ENCODE results near the gene FAM193B. TPM values are rescaled to one million over a fixed set of nuclear protein-coding genes. Genes with fewer than 3 reads are reported as not detected.

FAM193B gene
- total and polyA plus RNA-seq, 9 of the 15 experiments (the other 6 are each of a cell fraction or from before 2014, with no cell fraction given), result 4.4 to 76.4 (median 37.3) TPM

- TF ChIP-seq, protein P1, sequence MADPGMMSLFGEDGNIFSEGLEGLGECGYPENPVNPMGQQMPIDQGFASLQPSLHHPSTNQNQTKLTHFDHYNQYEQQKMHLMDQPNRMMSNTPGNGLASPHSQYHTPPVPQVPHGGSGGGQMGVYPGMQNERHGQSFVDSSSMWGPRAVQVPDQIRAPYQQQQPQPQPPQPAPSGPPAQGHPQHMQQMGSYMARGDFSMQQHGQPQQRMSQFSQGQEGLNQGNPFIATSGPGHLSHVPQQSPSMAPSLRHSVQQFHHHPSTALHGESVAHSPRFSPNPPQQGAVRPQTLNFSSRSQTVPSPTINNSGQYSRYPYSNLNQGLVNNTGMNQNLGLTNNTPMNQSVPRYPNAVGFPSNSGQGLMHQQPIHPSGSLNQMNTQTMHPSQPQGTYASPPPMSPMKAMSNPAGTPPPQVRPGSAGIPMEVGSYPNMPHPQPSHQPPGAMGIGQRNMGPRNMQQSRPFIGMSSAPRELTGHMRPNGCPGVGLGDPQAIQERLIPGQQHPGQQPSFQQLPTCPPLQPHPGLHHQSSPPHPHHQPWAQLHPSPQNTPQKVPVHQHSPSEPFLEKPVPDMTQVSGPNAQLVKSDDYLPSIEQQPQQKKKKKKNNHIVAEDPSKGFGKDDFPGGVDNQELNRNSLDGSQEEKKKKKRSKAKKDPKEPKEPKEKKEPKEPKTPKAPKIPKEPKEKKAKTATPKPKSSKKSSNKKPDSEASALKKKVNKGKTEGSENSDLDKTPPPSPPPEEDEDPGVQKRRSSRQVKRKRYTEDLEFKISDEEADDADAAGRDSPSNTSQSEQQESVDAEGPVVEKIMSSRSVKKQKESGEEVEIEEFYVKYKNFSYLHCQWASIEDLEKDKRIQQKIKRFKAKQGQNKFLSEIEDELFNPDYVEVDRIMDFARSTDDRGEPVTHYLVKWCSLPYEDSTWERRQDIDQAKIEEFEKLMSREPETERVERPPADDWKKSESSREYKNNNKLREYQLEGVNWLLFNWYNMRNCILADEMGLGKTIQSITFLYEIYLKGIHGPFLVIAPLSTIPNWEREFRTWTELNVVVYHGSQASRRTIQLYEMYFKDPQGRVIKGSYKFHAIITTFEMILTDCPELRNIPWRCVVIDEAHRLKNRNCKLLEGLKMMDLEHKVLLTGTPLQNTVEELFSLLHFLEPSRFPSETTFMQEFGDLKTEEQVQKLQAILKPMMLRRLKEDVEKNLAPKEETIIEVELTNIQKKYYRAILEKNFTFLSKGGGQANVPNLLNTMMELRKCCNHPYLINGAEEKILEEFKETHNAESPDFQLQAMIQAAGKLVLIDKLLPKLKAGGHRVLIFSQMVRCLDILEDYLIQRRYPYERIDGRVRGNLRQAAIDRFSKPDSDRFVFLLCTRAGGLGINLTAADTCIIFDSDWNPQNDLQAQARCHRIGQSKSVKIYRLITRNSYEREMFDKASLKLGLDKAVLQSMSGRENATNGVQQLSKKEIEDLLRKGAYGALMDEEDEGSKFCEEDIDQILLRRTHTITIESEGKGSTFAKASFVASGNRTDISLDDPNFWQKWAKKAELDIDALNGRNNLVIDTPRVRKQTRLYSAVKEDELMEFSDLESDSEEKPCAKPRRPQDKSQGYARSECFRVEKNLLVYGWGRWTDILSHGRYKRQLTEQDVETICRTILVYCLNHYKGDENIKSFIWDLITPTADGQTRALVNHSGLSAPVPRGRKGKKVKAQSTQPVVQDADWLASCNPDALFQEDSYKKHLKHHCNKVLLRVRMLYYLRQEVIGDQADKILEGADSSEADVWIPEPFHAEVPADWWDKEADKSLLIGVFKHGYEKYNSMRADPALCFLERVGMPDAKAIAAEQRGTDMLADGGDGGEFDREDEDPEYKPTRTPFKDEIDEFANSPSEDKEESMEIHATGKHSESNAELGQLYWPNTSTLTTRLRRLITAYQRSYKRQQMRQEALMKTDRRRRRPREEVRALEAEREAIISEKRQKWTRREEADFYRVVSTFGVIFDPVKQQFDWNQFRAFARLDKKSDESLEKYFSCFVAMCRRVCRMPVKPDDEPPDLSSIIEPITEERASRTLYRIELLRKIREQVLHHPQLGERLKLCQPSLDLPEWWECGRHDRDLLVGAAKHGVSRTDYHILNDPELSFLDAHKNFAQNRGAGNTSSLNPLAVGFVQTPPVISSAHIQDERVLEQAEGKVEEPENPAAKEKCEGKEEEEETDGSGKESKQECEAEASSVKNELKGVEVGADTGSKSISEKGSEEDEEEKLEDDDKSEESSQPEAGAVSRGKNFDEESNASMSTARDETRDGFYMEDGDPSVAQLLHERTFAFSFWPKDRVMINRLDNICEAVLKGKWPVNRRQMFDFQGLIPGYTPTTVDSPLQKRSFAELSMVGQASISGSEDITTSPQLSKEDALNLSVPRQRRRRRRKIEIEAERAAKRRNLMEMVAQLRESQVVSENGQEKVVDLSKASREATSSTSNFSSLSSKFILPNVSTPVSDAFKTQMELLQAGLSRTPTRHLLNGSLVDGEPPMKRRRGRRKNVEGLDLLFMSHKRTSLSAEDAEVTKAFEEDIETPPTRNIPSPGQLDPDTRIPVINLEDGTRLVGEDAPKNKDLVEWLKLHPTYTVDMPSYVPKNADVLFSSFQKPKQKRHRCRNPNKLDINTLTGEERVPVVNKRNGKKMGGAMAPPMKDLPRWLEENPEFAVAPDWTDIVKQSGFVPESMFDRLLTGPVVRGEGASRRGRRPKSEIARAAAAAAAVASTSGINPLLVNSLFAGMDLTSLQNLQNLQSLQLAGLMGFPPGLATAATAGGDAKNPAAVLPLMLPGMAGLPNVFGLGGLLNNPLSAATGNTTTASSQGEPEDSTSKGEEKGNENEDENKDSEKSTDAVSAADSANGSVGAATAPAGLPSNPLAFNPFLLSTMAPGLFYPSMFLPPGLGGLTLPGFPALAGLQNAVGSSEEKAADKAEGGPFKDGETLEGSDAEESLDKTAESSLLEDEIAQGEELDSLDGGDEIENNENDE (IDR thresholded peaks at IDR 0.05; ENCODE audit: low read depth, low read length), result no peak
- TF ChIP-seq ZNF780A (CRISPR knock-in tag; IDR thresholded peaks at IDR 0.05) (no peak), SMARCA5 (IDR thresholded peaks at IDR 0.05) (no peak), HIVEP1 (CRISPR knock-in tag; IDR thresholded peaks at IDR 0.05) (no peak), NR3C1 (CRISPR knock-in tag; IDR thresholded peaks at IDR 0.05) (no peak), SPI1 (IDR thresholded peaks at IDR 0.05; ENCODE audit: borderline replicate concordance, low read depth, low read length) (no peak)
- TF ChIP-seq, protein P2, sequence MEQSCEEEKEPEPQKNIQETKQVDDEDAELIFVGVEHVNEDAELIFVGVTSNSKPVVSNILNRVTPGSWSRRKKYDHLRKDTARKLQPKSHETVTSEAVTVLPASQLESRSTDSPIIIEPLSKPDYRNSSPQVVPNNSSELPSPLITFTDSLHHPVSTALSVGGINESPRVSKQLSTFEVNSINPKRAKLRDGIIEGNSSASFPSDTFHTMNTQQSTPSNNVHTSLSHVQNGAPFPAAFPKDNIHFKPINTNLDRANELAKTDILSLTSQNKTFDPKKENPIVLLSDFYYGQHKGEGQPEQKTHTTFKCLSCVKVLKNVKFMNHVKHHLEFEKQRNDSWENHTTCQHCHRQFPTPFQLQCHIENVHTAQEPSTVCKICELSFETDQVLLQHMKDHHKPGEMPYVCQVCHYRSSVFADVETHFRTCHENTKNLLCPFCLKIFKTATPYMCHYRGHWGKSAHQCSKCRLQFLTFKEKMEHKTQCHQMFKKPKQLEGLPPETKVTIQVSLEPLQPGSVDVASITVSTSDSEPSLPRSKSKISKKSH (CRISPR knock-in tag; IDR thresholded peaks at IDR 0.05), result no peak
Measured at GRCh38 chr5:177537389-177538361, 16.7 kb downstream of the FAM193B start (continued).

All from K562 (cell line).